Chondrocyte (in vitro differentiated cells): ENCODE measurements around the gene SGO1. TPM values are rescaled to one million over a fixed set of nuclear protein-coding genes. Genes with fewer than 3 reads are reported as not detected.

ENCODE experiments used
- DNase-seq: peaks from one replicate; pipeline ENCODE4 v3.0.0; 2021; ENCODE audit warnings: mixed read lengths, low spot score
- H3K27ac Mint-ChIP-seq: one replicate; pipeline ENCODE4 v1.8.0; 2021; ENCODE audit warnings: mild to moderate bottlenecking, moderate library complexity, mixed read lengths; ENCODE audit not compliant: unreplicated experiment
- H3K27me3 Mint-ChIP-seq: 2 replicates; pipeline ENCODE4 v1.8.0; 2021; ENCODE audit warnings: low read depth, mixed read lengths
- H3K36me3 Mint-ChIP-seq: 2 replicates; pipeline ENCODE4 v1.8.0; 2021; ENCODE audit warnings: low read depth, mixed read lengths
- H3K4me1 Mint-ChIP-seq: 2 replicates; pipeline ENCODE4 v1.8.0; 2021; ENCODE audit warnings: low read depth, mild to moderate bottlenecking, mixed read lengths
- H3K4me3 Mint-ChIP-seq: one replicate; pipeline ENCODE4 v1.8.0; 2021; ENCODE audit warnings: mild to moderate bottlenecking, moderate library complexity, mixed read lengths; ENCODE audit not compliant: unreplicated experiment
- H3K9me3 Mint-ChIP-seq: 2 replicates; pipeline ENCODE4 v1.8.0; 2021; ENCODE audit warnings: low read depth, mixed read lengths
- total RNA-seq: library from RNA; stranded (reverse); gene quantifications from 3 replicates; pipeline ENCODE4 v1.2.1, GENCODE V29; 2021
- TF ChIP-seq, protein P1 (sequence below): fragments of 200-600 bp; sonication (generic); IDR thresholded peaks from 2 replicates; pipeline ENCODE4 v1.5.0; 2021; ENCODE audit warnings: antibody characterized with exemption, mild to moderate bottlenecking, moderate library complexity

SGO1 gene
- total RNA-seq, 1 donor from 2014 or later: 3.4 TPM

DNA sequence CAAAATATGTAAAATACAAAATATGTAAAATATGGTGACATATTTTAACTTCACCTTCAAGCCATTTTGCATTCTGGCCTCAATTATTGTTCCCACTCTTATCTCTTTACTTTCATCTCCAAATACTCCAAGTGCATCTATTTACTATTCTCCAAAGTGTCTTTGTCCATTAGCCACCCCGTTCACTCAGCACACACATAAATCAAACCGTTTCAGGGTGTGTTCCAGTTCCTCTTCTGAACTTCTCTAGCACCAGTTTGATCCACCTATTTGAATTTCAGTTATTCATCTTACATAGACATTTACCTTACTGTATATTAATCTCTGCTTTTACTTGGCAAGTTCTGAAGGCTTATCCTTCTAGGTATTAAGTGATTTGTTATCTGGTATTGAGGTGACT lies 45.1 kb downstream of the SGO1 start:
- H3K9me3 Mint-ChIP-seq: no peaks in the 10 kb centered on the region
- DNase-seq: no peak
- no peak overlapping the region for H3K27ac Mint-ChIP-seq
- no peaks in the 10 kb centered on the region for H3K27me3 Mint-ChIP-seq
- no peak overlapping the region for H3K4me3 Mint-ChIP-seq
- H3K4me1 Mint-ChIP-seq: no peaks in the 10 kb centered on the region
- H3K36me3 Mint-ChIP-seq: peaks cover 9% of the 10 kb centered on the region
- TF ChIP-seq, protein P1, sequence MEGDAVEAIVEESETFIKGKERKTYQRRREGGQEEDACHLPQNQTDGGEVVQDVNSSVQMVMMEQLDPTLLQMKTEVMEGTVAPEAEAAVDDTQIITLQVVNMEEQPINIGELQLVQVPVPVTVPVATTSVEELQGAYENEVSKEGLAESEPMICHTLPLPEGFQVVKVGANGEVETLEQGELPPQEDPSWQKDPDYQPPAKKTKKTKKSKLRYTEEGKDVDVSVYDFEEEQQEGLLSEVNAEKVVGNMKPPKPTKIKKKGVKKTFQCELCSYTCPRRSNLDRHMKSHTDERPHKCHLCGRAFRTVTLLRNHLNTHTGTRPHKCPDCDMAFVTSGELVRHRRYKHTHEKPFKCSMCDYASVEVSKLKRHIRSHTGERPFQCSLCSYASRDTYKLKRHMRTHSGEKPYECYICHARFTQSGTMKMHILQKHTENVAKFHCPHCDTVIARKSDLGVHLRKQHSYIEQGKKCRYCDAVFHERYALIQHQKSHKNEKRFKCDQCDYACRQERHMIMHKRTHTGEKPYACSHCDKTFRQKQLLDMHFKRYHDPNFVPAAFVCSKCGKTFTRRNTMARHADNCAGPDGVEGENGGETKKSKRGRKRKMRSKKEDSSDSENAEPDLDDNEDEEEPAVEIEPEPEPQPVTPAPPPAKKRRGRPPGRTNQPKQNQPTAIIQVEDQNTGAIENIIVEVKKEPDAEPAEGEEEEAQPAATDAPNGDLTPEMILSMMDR: no peak

DNA sequence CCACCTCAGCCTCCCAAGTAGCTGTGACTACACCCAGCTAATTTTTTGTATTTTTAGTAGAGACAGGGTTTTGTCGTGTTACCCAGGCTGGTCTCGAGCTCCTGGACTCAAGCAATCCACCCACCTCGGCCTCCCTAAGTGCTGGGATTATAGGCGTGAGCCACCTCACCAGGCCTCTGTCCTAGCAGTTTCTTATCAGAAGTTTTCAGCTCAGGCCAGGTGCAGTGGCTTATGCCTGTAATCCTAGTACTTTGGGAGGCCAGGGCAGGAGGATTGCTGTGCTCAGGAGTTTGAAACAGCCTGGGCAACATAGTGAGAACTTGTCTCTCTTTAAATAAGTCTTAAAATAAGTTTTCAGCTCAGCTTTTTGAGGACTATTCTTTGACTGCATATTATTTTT lies 48.4 kb downstream of the SGO1 start:
- peaks cover 9% of the 10 kb centered on the region for H3K36me3 Mint-ChIP-seq
- no peak for DNase-seq
- H3K4me3 Mint-ChIP-seq: no peak overlapping the region
- H3K27ac Mint-ChIP-seq: no peak overlapping the region
- no peaks in the 10 kb centered on the region for H3K4me1 Mint-ChIP-seq
- TF ChIP-seq, protein P1: no peak
- no peaks in the 10 kb centered on the region for H3K27me3 Mint-ChIP-seq
- H3K9me3 Mint-ChIP-seq: no peaks in the 10 kb centered on the region

DNA sequence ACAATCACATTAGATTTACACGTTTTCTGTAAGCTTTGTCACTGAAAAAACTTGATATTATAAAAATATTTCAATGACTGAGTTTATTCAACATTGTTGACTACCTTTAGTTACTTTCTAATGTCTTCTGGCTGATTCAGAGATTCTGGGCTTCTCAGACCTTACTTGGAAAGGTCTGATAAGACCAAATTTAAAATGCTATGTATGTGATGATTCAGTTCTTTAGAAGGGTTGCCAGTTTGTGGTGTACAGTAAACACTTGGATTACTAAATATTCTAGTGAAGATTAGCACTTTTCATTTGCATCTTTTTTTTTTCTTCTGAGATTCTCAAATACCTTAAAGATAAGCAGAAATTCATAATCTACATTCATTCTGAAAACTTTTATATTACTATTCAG lies 49.8 kb downstream of the SGO1 start:
- no peak overlapping the region for H3K27ac Mint-ChIP-seq
- TF ChIP-seq, protein P1: no peak
- no peaks in the 10 kb centered on the region for H3K27me3 Mint-ChIP-seq
- H3K4me3 Mint-ChIP-seq: no peak overlapping the region
- no peaks in the 10 kb centered on the region for H3K4me1 Mint-ChIP-seq
- H3K9me3 Mint-ChIP-seq: no peaks in the 10 kb centered on the region
- no peak for DNase-seq
- peaks cover 6% of the 10 kb centered on the region for H3K36me3 Mint-ChIP-seq

DNA sequence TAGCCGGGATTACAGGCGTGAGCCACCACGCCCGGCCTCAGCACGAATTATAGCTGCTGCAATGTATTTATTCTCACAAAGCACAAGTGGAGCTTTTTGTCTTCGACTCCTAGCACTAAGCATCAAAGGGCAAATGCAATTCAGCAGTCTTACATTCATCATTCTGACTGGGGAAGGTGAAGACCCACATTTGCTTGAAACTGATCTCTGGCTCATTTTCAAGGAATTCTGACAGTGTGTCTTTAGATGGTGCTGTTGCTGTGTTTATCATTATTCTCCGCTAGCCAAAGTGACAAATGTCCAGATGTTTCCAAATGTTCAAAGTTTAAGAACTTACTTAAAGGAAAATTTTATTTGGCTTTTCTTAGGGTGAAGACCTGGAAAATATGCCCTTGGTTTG lies 55.9 kb downstream of the SGO1 start:
- peaks cover 11% of the 10 kb centered on the region for H3K36me3 Mint-ChIP-seq

DNA sequence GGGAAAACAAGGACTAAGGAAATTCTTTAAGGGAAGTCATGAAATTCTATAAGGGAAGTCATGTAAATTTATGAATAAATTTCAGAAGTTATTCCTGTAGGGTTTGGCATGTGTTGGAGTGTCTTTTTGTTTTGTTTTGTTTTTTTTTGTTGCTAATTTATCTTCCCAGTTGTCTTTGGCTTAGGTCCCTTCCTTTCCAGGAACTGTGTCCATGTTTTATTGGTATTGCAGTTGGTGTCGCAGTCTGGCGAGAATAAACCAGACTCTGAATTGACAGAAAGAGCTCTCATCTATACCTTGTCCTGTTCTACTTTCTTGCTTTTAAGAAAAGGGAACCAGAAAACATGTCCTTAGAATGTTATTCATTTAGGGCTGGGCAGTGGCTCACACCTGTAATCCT lies 57.6 kb downstream of the SGO1 start:
- peaks cover 12% of the 10 kb centered on the region for H3K36me3 Mint-ChIP-seq
- peaks cover 2% of the 10 kb centered on the region for H3K9me3 Mint-ChIP-seq
- H3K4me1 Mint-ChIP-seq: no peaks in the 10 kb centered on the region
- no peak for DNase-seq
- no peaks in the 10 kb centered on the region for H3K27me3 Mint-ChIP-seq
- TF ChIP-seq, protein P1: no peak
- no peak overlapping the region for H3K4me3 Mint-ChIP-seq
- H3K27ac Mint-ChIP-seq: no peak overlapping the region

More for the DNA sequence above, 55.9 kb downstream of the SGO1 start:
- Mint-ChIP-seq H3K27me3 (no peaks in the 10 kb centered on the region), H3K27ac (no peak overlapping the region), H3K4me1 (no peaks in the 10 kb centered on the region), H3K9me3 (no peaks in the 10 kb centered on the region), H3K4me3 (no peak overlapping the region)
- no peak for DNase-seq
- TF ChIP-seq, protein P1: peak; percentile 18
